A673 (cell line): Measurements from ENCODE around the gene COL5A2. TPM values are rescaled to one million over a fixed set of nuclear protein-coding genes. Genes with fewer than 3 reads are reported as not detected.

Source experiments
- BruUV-seq: library from RNA; stranded (reverse); fragments of 400-500 nt; replicated peaks from 2 replicates; lab custom pipeline; 2021; lab: Mats Ljungman, UMichigan
- CTCF ChIA-PET: fragments of 300-600 bp; sonication (Branson Sonifier 250); formaldehyde crosslinking; loops from one replicate; lab custom pipeline; 2022; ENCODE audit warnings: antibody characterized with exemption; lab: Charles Lee
- POLR2A ChIA-PET: fragments of 300-600 bp; sonication (Branson Sonifier 250); formaldehyde crosslinking; loops from one replicate; lab custom pipeline; 2022; ENCODE audit warnings: antibody characterized with exemption; ENCODE audit not compliant: low non-redundant PET; lab: Charles Lee
- DNase-seq: peaks from one replicate; pipeline ENCODE4 v3.0.0-alpha.2; 2015; ENCODE audit warnings: low spot score
- H3K27ac ChIP-seq: fragments of 200-600 bp; sonication (generic); 2 replicates; pipeline ENCODE4 v1.5.1; 2016; ENCODE audit warnings: mixed run types, low read depth, mild to moderate bottlenecking, mixed read lengths, antibody characterized with exemption, low read length; ENCODE audit not compliant: poor library complexity, severe bottlenecking
- H3K27me3 ChIP-seq: fragments of 200-600 bp; sonication (generic); replicated peaks from 2 replicates; pipeline ENCODE4 v1.6.1; 2017; ENCODE audit warnings: mixed run types, low read depth, mild to moderate bottlenecking, mixed read lengths, antibody characterized with exemption, low read length; ENCODE audit not compliant: insufficient read depth, poor library complexity
- H3K36me3 ChIP-seq: fragments of 200-600 bp; sonication (generic); 2 replicates; pipeline ENCODE4 v1.6.1; 2016; ENCODE audit warnings: mixed run types, mild to moderate bottlenecking, mixed read lengths, antibody characterized with exemption, low read length; ENCODE audit not compliant: insufficient read depth, poor library complexity, severe bottlenecking
- H3K4me1 ChIP-seq: fragments of 200-600 bp; sonication (generic); 2 replicates; pipeline ENCODE4 v1.6.1; 2017; ENCODE audit warnings: mixed run types, mild to moderate bottlenecking, mixed read lengths, antibody characterized with exemption, low read length; ENCODE audit not compliant: insufficient read depth, poor library complexity, severe bottlenecking
- H3K4me3 ChIP-seq: fragments of 200-600 bp; sonication (generic); 2 replicates; pipeline ENCODE4 v1.5.1; 2016; ENCODE audit warnings: low read depth, mixed run types, mild to moderate bottlenecking, mixed read lengths, low read length; ENCODE audit not compliant: poor library complexity, severe bottlenecking
- H3K9me3 ChIP-seq: fragments of 200-600 bp; sonication (generic); 2 replicates; pipeline ENCODE4 v1.6.1; 2016; ENCODE audit warnings: mixed run types, low read depth, mild to moderate bottlenecking, mixed read lengths, antibody characterized with exemption, low read length; ENCODE audit not compliant: poor library complexity, severe bottlenecking
- EZH2 ChIP-seq: fragments of 200-600 bp; sonication (generic); IDR thresholded peaks from 2 replicates; pipeline ENCODE4 v1.6.1; 2017; ENCODE audit warnings: borderline replicate concordance, low read depth, mild to moderate bottlenecking, mixed read lengths, antibody characterized with exemption, low read length; ENCODE audit not compliant: poor library complexity, severe bottlenecking
- intact Hi-C: fragments of 100-400 bp; cut with micrococcal nuclease; formaldehyde crosslinking; loops from one replicate; pipeline ENCODE4 v1.10.0; 2022; ENCODE audit not compliant: unreplicated experiment
- total RNA-seq: library from RNA; stranded (reverse); gene quantifications from 2 replicates; pipeline ENCODE4 v1.2.3, GENCODE V29; 2021
- TF ChIP-seq, protein P1 (sequence below): fragments of 300-800, 200-600 bp; sonication (generic); conservative IDR thresholded peaks from 2 replicates; pipeline ENCODE4 v1.5.1; 2017; ENCODE audit warnings: low read depth, mild to moderate bottlenecking, antibody characterized with exemption, low read length, moderate library complexity, mixed read lengths

COL5A2 gene
- total RNA-seq, 1 experiment from 2014 or later, result 92.2 TPM

DNA sequence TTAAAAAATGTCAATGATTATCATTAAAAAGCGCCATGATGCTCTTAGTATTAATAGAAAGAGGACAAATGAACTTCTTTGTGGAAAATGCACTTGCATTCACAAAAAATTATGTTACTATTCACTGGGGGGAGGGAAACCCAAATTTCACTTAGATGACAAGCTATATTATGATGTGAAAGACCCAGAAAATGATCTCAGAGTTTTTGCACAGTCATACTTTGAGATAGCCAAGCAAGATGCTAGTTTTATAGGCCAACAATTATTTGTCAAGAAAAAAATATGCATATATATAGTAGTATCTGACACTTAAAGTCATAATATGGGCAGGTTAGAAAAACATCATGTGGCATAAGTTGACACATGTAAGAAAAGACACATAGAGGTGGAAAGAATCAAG lies 31.6 kb downstream of the COL5A2 start:
- BruUV-seq, result no TSS peak
- POLR2A ChIA-PET, result no interaction called here

DNA sequence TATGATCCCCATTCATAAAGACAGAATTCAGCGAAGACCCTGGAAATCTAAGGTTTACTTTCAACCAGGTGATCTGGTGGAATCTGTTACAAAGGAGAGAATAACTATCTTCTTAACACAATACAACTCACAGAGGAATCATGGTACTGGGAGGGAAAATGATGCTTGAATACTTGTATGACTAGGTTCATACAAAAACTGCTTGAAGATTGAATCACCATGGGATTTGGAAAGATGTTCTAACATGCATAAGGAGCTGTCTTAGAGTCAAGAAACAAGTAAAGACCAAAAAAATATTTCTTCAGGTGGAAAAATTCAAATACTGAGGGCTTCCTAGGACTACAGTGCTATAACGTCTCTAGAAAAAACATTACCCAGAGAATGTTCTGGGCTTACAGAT lies 32.2 kb downstream of the COL5A2 start:
- ChIA-PET CTCF (no interaction called here), POLR2A (no interaction called here)
- H3K9me3 ChIP-seq, result no peaks in the 10 kb centered on the region
- BruUV-seq, result no TSS peak
- peaks cover 62% of the 10 kb centered on the region for H3K4me1 ChIP-seq
- no peak for TF ChIP-seq EZH2
- TF ChIP-seq, protein P1, sequence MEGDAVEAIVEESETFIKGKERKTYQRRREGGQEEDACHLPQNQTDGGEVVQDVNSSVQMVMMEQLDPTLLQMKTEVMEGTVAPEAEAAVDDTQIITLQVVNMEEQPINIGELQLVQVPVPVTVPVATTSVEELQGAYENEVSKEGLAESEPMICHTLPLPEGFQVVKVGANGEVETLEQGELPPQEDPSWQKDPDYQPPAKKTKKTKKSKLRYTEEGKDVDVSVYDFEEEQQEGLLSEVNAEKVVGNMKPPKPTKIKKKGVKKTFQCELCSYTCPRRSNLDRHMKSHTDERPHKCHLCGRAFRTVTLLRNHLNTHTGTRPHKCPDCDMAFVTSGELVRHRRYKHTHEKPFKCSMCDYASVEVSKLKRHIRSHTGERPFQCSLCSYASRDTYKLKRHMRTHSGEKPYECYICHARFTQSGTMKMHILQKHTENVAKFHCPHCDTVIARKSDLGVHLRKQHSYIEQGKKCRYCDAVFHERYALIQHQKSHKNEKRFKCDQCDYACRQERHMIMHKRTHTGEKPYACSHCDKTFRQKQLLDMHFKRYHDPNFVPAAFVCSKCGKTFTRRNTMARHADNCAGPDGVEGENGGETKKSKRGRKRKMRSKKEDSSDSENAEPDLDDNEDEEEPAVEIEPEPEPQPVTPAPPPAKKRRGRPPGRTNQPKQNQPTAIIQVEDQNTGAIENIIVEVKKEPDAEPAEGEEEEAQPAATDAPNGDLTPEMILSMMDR, result no peak
- H3K27me3 ChIP-seq, result no peaks in the 10 kb centered on the region
- intact Hi-C loops, result no loop called here
- no peaks in the 10 kb centered on the region for H3K36me3 ChIP-seq
- peak overlapping the region; percentile 94 for H3K27ac ChIP-seq
- no peak for DNase-seq
- no peak overlapping the region for H3K4me3 ChIP-seq

More for the DNA sequence above, 31.6 kb downstream of the COL5A2 start:
- no peak for DNase-seq
- CTCF ChIA-PET, result no interaction called here
- Histone ChIP-seq H3K36me3 (no peaks in the 10 kb centered on the region), H3K9me3 (no peaks in the 10 kb centered on the region), H3K4me1 (peaks cover 62% of the 10 kb centered on the region), H3K27ac (no peak overlapping the region), H3K27me3 (no peaks in the 10 kb centered on the region), H3K4me3 (no peak overlapping the region)
- no peak for TF ChIP-seq EZH2
- TF ChIP-seq, protein P1, result no peak
- intact Hi-C loops, result no loop called here

DNA sequence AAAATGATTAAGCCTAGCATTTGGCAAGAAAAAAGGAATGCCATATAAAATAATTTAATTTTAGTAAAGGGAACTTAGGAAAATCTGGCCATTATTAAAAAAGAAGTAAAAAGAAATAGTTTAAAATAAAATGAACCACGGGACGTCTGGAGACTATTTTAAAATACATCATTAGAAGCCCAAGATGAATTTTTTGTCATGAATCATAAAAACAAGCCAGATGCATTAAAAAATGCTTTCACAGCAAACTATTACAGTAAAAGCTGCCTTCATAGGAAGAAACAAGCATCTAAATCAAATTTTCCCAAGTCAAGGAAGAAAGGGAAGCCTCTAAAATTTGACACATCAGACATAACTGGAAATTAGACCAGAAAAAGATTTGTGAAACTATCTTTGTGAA lies 33.0 kb downstream of the COL5A2 start:
- Histone ChIP-seq H3K9me3 (no peaks in the 10 kb centered on the region), H3K4me1 (peaks cover 67% of the 10 kb centered on the region), H3K27ac (peak overlapping the region; percentile 94), H3K4me3 (no peak overlapping the region), H3K36me3 (no peaks in the 10 kb centered on the region), H3K27me3 (no peaks in the 10 kb centered on the region)
- no TSS peak for BruUV-seq
- ChIA-PET CTCF (no interaction called here), POLR2A (no interaction called here)
- DNase-seq, result no peak
- intact Hi-C loops, result no loop called here
- TF ChIP-seq EZH2, result no peak
- TF ChIP-seq, protein P1, result no peak
